Lung (tissue), 12 donors: ENCODE results near the gene GPR87. TPM values are rescaled to one million over a fixed set of nuclear protein-coding genes. Genes with fewer than 3 reads are reported as not detected.

Experiments used
- ATAC-seq: fragments of 200-7000 bp; cut with Tn5 transposase; one replicate; pipeline ENCODE4 v1.9.1; 2020; ENCODE audit warnings: moderate number of reproducible peaks; ENCODE audit not compliant: insufficient read depth, low FRiP score
- DNase-seq, 3 donors: peaks; one replicate each; pipeline ENCODE4 v3.0.0-alpha.2; 2013 to 2017
- H3K27ac ChIP-seq, 2 donors: one replicate each; pipeline ENCODE4 v1.5.1; 2013; ENCODE audit warnings: mild to moderate bottlenecking in 2 of 2, moderate library complexity in 2 of 2, control low read depth in 1 of 2, inconsistent platforms in 1 of 2, low read depth in 1 of 2, low read length in 1 of 2
- H3K27me3 ChIP-seq, 3 donors: one replicate each; pipeline ENCODE4 v1.5.1; 2013; ENCODE audit warnings: low read length in 2 of 3; ENCODE audit not compliant: control insufficient read depth in 3 of 3, insufficient read depth in 3 of 3
- H3K36me3 ChIP-seq, 4 donors: one replicate each; pipeline ENCODE4 v1.5.1; 2013; ENCODE audit warnings: low read length in 4 of 4, mild to moderate bottlenecking in 1 of 4, moderate library complexity in 1 of 4; ENCODE audit not compliant: control insufficient read depth in 4 of 4, insufficient read depth in 4 of 4
- H3K4me1 ChIP-seq, 5 donors: one replicate each; pipeline ENCODE4 v1.5.1; 2013; ENCODE audit warnings: low read length in 5 of 5, mild to moderate bottlenecking in 2 of 5, moderate library complexity in 1 of 5; ENCODE audit not compliant: control insufficient read depth in 5 of 5, insufficient read depth in 5 of 5
- H3K4me3 ChIP-seq: one replicate; pipeline ENCODE4 v1.5.1; 2013; ENCODE audit warnings: mild to moderate bottlenecking, control low read depth, moderate library complexity
- H3K9ac ChIP-seq, 2 donors: one replicate each; pipeline ENCODE4 v1.5.1; 2013; ENCODE audit warnings: low read length in 2 of 2, control low read depth in 1 of 2; ENCODE audit not compliant: insufficient read depth in 1 of 2
- H3K9me3 ChIP-seq, 4 donors: one replicate each; pipeline ENCODE4 v1.5.1; 2013; ENCODE audit warnings: low read length in 3 of 4, mild to moderate bottlenecking in 1 of 4, moderate library complexity in 1 of 4; ENCODE audit not compliant: control insufficient read depth in 4 of 4, insufficient read depth in 3 of 4
- CTCF ChIP-seq: IDR thresholded peaks from 2 replicates; pipeline ENCODE4 v1.5.1; 2012; ENCODE audit warnings: mild to moderate bottlenecking; ENCODE audit errors: control extremely low read depth, extremely low read depth
- WGBS, 2 donors: extraction: QIAGEN DNeasy Blood & Tissue Kit; methylation state at CpG; one replicate each; pipeline ENCODE4 v1.1.7; 2013; 5-methylcytosine and 5-hydroxymethylcytosine counted together
- polyA plus RNA-seq, 2 donors: library from polyadenylated mRNA; stranded (reverse); fragments of 200-250 nt; gene quantifications; one replicate each; pipeline ENCODE4 v1.2.1, GENCODE V29; 2013
- total RNA-seq, 2 donors: library from RNA; depleted of rRNA in 1 of 2; stranded (reverse); fragments of >200 nt in 1 of 2; gene quantifications; one replicate each; pipeline ENCODE4 v1.2.1, GENCODE V29; 2014 to 2021
- donor health status: control.
- donor health status: control.
- donor health status: Bipolar disorder and iron deficiency.
- donor health status: healthy.
- donor health status: DM: yes; HTN: yes; CAD: no.

Gene GPR87
- total and polyA plus RNA-seq, 4 donors: 0.28 to 1.5 (median 1.3) TPM

- Histone ChIP-seq H3K4me3 (no peak overlapping the region), H3K27ac (no peak overlapping the region), H3K36me3 (no peaks in the 10 kb centered on the region), H3K4me1 (peaks cover 0 to 3% (median 0%) of the 10 kb centered on the region in 5 donors), H3K27me3 (no peaks in the 10 kb centered on the region), H3K9ac (no peak overlapping the region), H3K9me3 (no peaks in the 10 kb centered on the region)
- DNase-seq (no peak), ATAC-seq (no peak)
- no peak for TF ChIP-seq CTCF
- WGBS, 2 donors: 35 to 59% methylated on average over 2 of the region's 2 CpGs
Observed at GRCh38 chr3:151331696-151332095, 15.1 kb upstream of the GPR87 start.

GRCh38 chr3:151330899-151331298 lies 14.3 kb upstream of the GPR87 start:
- TF ChIP-seq CTCF: no peak
- peak; percentile 27 for ATAC-seq
- DNase-seq: peak in 2 of 3 donors; percentile 45 to 73

GRCh38 chr3:151330379-151330778 lies 13.8 kb upstream of the GPR87 start:
- Histone ChIP-seq H3K4me1 (peaks cover 0 to 3% (median 0%) of the 10 kb centered on the region in 5 donors), H3K27me3 (no peaks in the 10 kb centered on the region), H3K27ac (no peak overlapping the region), H3K36me3 (no peaks in the 10 kb centered on the region), H3K9me3 (no peaks in the 10 kb centered on the region), H3K9ac (no peak overlapping the region), H3K4me3 (no peak overlapping the region)
- TF ChIP-seq CTCF: no peak
- DNase-seq (no peak), ATAC-seq (no peak)
- 55 to 59% methylated on average over 4 of the region's 4 CpGs for WGBS, 2 donors

More at GRCh38 chr3:151330899-151331298, 14.3 kb upstream of the GPR87 start:
- H3K27ac ChIP-seq: peak overlapping the region in 1 of 2 donors; percentile 70
- H3K4me1 ChIP-seq: peaks cover 0 to 3% (median 0%) of the 10 kb centered on the region in 5 donors
- no peak overlapping the region for H3K4me3 ChIP-seq
- H3K9me3 ChIP-seq: no peaks in the 10 kb centered on the region
- no peak overlapping the region for H3K9ac ChIP-seq
- H3K27me3 ChIP-seq: no peaks in the 10 kb centered on the region
- no peaks in the 10 kb centered on the region for H3K36me3 ChIP-seq

GRCh38 chr3:151329363-151329762 lies 12.7 kb upstream of the GPR87 start, which contains the start of gene P2RY13:
TSS of gene P2RY13 (minus strand) at chr3:151329549. CDS start at chr3:151329528, 21 bp downstream.
- H3K4me1 ChIP-seq: peaks cover 0 to 3% (median 0%) of the 10 kb centered on the region in 5 donors
- DNase-seq (no peak), ATAC-seq (no peak)
- H3K27ac ChIP-seq: peak within 1 kb of the TSS in 1 of 2 donors; percentile 39
- H3K27me3 ChIP-seq: no peaks in the 10 kb centered on the region
- WGBS, 2 donors: 33 to 72% methylated on average over 1 of the region's 1 CpG
- H3K9me3 ChIP-seq: no peaks in the 10 kb centered on the region
- no peak for TF ChIP-seq CTCF
- H3K4me3 ChIP-seq: no peak within 1 kb of the TSS
- no peak within 1 kb of the TSS for H3K9ac ChIP-seq
- H3K36me3 ChIP-seq: no peaks in the 10 kb centered on the region
